NCI-H1092 treated with DMSO at 0.1 percent for 48 hours (cell line): ENCODE measurements around the gene SHB.
A peak's percentile ranks its signal among the peaks of the same experiment; 100 is the strongest.
"Not testable (repeated sequence)": the region's sequence is repeated elsewhere in the genome, so short reads cannot be mapped to it uniquely, and the experiment has no call there.

Source experiments
- DNase-seq: peaks from one replicate; lab custom pipeline; 2025; lab: John Stamatoyannopoulos, UW

Gene SHB

GRCh38 chr9:37969130-37969529, 99.9 kb downstream of the SHB start:
- DNase-seq: no peak

- no peak for DNase-seq
Observed at GRCh38 chr9:37968228-37968701, 100.8 kb downstream of the SHB start.

DNA sequence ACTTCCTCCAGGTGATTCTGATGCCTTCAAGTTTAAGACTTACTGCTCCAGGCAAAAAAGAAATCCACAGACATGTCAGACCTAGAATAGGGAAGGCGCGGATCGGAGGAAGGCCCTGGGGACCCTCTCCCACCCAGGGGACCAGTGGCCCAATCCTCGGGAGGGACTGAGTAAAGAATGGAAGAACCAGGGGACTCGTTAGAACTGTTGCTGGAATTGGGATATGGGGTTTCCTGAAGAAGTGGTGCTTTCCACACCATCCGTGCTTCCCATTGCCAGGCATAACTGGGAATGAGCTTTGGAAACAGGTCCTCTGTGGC, 101.3 kb downstream of the SHB start:
- no peak for DNase-seq

DNA sequence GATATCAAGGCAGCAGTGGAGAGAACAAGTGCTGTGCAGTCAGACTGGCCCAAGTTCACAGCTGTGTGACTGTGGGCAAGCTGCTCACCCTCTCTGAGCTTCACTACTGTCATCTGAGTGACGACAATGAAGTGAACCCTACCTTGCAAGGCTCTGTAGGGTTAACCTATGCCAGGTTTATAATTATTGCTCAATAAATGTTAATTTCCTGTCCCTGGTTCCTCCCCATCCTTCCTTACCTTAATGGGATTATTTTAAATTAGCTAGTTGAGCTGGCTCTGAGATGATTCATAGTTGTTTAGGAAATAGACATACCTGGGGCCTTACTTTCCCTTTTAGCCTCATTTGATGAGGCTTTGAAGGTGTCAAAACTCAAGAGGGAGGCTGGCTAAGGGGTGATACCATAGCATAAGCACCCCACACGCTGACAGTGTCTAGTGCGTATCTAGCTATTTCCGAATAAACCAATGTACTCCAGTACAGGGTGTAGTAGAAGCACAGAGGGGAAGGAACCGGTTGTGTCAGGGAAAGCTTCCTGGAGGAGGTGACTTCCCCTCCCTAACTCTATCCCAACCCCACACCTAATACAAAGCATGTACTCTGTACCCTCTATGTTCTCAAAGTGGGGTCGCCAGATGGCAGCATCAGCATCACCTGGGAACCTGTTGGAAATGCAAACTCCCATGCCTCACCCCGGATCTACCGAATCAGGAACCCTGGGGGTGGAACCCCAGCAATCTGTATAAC, 101.8 kb downstream of the SHB start:
- DNase-seq: no peak

GRCh38 chr9:37966412-37967013, 102.5 kb downstream of the SHB start:
- no peak for DNase-seq

DNA sequence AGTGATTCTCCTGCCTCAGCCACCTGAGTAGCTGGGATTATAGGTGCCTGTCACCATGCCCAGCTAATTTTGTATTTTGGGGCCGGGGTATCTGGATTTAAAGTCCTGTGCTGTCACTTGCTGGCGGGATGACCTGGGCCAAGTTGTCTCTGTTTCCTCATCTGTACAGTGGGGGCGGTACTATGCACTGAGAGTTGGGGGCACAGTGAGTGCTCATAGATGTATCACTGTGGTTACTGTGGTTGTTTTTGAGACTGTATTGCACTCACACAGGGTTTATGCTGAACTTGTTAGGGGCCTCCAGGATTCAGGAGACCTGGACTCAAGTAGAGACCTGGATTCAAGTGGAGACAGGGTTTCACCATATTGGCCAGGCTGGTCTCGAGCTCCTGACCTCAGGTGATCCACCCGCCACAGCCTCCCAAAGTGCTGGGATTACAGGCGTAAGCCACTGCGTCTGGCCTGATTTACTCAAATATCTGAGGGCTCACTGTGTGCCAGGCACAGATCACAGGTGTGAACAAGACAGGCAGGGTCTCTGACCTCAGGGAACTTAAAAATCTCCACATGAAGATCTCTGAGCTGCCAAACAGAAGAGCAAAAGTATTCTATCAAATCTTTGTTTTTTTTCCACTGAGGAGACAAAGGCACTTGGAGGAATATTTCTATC, 103.2 kb downstream of the SHB start:
- not testable (repeated sequence) for DNase-seq

- DNase-seq: no peak
Observed at GRCh38 chr9:37965116-37965515, 103.9 kb downstream of the SHB start.

- DNase-seq: no peak
Observed at GRCh38 chr9:37964740-37965081, 104.3 kb downstream of the SHB start.

DNA sequence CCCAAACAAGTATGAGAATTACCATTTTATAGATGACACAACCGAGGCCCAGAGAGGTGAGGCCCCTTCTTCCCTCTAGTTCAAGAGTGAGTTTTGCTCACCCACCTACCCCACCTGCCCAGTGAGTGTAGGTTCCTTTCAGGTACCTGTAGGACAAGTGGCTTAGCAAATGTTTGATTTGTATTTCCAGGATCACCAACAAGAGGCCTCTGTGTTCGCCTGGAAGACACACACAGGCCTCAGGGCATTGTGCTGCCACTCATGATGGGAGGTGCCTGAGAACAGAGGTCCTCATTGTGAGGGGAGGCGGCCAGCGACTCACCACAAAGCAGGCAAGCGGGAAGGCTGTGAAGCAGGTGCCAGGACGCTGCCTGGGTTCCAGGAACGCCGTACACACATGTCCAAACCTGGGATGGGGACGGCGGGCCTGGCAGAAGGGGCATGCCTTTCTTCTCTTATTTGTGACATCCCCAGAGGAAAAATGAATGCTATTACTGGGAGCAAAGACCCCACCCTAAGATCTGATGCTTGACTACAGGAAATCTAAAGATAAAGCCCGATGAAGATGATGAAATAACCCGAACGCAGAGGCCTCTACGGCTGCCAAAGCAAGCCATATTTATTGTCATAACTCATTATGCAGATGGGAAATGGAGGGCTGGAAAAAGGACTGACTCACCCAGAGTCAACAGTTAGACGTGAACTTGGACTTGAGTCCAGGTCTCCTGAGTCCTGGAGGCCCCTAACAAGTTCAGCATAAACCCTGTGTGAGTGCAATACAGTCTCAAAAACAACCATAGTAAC, 104.9 kb downstream of the SHB start:
- DNase-seq: peak; percentile 80

GRCh38 chr9:37961351-37961750, 107.7 kb downstream of the SHB start:
- no peak for DNase-seq

DNA sequence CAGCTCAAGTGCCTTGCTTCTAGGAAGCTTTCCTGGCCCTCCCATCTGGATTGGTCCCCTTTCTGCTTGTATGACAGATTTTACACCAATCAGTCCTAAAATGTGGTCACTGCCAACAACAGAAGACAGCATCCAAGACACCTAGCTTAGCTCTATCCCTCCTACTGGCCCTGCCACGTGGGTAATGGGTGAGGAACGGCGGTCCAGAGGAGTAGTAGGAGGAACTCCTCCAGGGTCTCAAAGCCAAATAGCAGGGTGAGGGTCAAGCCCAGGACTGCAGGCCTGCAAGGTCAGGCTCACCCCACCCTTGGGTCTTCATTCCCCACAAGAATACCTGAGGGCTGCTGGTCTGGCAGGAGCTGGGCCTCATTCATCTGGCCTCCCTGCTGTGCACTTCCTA, 108.4 kb downstream of the SHB start:
- no peak for DNase-seq

DNA sequence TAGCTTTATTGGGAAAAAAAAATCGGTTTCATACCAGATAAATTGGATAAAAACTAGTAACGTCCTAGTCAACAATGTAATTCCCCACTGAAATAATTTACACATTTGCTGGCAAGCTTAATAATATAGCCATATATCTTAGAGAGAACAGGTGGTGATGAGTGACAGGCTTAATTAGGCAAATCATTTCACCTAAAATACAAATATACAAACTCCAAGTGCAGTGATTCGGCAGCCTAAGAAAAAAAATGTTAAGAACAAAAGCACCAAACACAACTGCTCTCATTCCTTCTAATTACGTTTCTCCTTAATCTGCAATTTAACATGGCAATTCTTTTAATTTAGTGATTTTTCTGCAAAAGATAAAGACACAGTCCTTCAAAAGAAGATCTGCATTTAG, 109.1 kb downstream of the SHB start:
- DNase-seq: no peak

GRCh38 chr9:37958154-37958553, 110.9 kb downstream of the SHB start:
- DNase-seq: no peak

GRCh38 chr9:37957664-37957953, 111.4 kb downstream of the SHB start:
- no peak for DNase-seq

DNA sequence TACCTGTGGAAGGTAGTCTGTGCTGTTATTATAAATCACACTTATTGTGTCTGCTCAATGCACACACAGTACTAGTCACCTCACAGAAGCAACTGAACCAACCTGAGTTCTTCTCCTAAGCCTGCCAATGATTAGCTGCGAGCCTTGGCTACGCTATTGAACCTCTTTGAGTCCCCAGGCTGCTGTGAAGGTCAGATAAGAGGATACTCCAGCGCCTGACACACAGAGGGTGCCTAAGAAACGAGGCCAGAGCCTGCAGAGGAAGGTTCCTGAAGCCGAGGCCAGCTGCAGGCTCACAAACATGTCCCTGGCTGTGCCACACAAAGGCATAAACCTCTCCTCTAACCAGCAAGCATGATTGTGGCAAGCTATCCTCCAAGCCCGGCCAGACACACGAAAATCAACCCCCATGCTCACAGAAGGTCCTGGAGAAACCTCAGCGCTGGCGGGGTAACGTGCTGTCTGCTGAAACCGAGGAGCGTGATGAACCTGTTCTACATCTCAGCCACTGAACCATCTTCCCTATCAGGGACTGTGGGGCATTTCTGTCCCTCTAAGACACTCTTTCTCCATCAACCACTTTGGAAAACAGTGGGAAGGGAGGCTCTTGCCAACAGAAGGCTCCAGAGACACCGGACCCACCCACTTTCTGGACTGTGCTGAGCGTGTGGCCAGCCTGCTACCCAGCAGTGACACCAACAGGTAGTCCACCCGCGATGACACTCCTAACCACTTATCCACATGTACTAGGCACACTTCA, 111.9 kb downstream of the SHB start:
- no peak for DNase-seq

DNA sequence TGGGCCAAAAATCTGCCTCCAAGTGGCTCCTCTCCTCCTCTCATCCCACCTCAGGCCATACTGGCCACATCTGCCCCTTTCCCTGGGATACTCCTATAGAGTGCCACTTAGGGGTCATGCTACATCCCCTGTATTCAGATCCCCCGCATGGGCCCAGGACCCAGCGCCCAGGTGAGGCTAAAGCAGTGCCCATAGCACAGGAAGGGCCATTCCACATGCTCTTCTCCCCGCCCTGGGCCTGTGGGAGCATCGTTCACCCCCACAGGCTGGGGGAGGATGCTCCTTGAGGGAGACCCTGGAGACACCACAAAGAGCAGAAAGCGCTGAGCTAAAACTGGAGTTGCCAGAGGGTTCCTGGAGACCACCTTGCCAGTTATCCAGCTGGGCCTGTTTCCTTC, 112.6 kb downstream of the SHB start:
- no peak for DNase-seq

DNA sequence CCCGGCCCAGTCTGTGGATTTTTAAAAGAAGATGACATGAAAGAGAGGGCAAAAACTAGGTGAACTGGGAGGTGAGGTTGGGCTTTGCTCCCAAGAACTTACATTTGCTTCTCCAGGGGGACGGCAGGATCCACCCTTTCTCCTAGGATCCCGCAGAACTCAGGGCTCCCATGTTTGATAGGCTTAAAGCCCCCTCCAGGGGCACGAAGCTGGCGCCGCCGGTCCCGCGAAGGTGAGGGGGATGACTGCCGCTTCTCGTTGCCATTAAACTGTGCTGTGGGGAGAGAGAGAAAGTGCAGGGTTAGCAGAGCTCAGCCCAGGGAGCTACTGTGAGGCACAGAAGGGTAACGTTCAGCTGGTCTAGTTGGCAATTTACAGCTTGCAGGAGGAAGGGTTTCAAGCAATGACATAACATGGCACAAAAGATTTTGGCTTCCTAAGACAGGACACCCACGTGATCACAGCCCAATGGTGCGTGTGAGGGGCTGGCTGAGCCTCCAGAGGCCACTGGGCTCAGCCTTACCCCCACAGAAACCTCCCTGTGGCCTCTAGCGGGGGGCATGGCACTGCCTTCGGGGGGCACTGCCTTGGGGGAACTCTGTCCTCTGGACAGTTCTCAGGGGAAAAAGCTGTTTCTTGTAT, 113.1 kb downstream of the SHB start:
- no peak for DNase-seq

DNA sequence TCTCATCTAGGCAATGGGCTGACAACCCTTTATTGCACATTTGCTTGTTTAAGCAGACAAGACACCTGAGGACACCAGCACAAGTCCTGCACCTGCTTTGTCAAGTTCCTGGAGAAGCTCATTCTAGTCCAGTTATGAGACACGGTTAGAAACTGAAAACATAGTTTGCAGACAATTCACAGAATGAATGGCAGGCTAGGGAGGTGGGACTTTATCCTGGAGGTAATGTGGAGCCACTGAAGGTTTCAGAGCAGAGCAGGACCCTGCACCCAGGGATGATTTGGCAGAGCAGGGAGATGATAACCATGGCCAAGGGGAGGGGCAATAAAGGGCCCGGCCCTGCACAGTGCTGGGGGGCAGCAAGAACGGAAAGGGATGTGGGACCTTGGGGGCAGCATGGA, 114.4 kb downstream of the SHB start:
- no peak for DNase-seq

GRCh38 chr9:37953775-37954437, 115.1 kb downstream of the SHB start:
- DNase-seq: no peak

- DNase-seq: no peak
Observed at GRCh38 chr9:37953206-37953774, 115.7 kb downstream of the SHB start.

GRCh38 chr9:37952731-37953130, 116.3 kb downstream of the SHB start:
- no peak for DNase-seq
